GM21381 (cell line): ENCODE data around the gene LMNA.
"Not testable (repeated sequence)": the region's sequence is repeated elsewhere in the genome, so short reads cannot be mapped to it uniquely, and the experiment has no call there.

Experiments used
- ATAC-seq: cut with Tn5 transposase; IDR thresholded peaks from one replicate; pipeline ENCODE4 v1.9.1; 2021; ENCODE audit warnings: mild to moderate bottlenecking, moderate library complexity; ENCODE audit not compliant: unreplicated experiment

LMNA gene

DNA sequence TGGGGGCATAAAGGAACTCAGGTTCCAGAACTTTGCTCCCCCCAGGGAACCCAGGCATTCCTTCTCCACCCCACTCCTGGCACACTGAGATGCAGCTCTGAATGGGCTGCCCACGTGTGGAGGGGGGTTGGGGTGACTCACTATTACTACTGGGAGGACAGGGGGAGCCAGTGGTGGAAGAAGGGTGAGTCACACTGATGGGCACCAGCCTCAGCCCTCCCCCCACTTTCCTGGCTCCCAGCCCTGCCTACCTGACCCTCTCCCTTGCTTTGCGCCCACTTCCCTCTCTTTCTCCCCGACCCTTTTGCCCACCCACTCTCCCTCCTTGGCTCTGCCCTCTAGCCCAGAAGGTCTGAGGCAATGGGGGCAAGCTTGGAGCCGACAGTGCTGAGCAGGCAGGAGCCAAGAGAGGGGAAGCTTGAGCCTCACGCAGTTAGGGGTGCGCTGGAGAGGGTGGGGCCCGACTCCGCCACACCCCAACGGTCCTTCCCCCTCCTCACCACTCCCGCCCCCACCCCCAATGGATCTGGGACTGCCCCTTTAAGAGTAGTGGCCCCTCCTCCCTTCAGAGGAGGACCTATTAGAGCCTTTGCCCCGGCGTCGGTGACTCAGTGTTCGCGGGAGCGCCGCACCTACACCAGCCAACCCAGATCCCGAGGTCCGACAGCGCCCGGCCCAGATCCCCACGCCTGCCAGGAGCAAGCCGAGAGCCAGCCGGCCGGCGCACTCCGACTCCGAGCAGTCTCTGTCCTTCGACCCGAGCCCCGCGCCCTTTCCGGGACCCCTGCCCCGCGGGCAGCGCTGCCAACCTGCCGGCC, at the start of gene LMNA:
Gene LMNA (plus strand): TSS at position 611 of the 818 bp plus-strand sequence. CDS start 208 bp downstream, outside the sequence.
- peak; percentile 55 for ATAC-seq

DNA sequence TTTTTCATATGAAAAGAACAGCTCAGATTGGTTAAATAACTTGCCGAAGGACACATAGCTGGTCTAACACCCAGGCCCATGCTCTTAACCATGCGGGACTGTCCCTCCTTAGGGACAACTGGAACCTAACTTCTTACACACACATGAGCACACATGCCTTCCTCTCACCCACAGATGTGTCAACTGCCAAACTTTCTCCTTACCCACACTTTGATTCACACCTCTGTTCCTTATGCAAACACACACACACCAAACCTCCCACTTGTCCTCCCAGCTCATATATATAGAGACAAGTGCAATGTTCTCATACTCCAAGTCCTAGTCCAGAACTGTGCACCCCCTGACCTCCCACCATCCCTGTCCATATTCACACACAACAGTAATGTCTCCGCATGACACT, 49.3 kb upstream of the LMNA start:
- no peak for ATAC-seq

DNA sequence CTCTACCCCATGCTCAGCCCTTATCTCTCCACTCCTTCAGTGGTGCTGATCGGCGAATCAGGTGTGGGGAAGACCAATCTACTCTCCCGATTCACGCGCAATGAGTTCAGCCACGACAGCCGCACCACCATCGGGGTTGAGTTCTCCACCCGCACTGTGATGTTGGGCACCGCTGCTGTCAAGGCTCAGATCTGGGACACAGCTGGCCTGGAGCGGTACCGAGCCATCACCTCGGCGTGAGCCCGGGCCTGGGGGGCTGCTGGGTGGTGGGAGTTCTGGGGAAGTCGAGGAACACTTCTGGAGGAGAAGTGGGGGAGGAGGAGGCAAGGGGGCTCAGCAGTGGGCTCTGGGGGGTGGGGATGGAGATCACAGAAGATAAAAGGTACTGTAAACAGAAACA, 48.6 kb upstream of the LMNA start:
- no peak for ATAC-seq

DNA sequence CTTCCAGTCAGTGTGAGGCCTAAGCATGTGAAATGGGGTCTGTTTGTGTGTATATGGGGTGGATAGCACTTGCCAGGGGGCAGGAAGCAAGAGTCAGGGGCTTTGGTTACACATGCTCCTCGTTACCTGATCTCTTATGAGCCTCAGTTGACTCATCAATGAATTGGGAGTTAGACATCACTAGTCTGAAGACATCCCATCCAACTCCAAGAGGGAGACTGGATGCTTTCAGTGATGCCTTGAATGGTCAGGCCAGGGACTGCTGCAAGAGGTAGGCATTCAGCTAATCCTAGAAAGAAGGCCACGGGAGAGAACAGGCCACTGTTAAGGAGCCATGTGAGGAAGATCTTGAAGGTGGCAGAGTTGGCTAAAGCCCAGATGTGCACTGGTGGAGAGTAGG, 47.2 kb upstream of the LMNA start:
- ATAC-seq, result no peak

DNA sequence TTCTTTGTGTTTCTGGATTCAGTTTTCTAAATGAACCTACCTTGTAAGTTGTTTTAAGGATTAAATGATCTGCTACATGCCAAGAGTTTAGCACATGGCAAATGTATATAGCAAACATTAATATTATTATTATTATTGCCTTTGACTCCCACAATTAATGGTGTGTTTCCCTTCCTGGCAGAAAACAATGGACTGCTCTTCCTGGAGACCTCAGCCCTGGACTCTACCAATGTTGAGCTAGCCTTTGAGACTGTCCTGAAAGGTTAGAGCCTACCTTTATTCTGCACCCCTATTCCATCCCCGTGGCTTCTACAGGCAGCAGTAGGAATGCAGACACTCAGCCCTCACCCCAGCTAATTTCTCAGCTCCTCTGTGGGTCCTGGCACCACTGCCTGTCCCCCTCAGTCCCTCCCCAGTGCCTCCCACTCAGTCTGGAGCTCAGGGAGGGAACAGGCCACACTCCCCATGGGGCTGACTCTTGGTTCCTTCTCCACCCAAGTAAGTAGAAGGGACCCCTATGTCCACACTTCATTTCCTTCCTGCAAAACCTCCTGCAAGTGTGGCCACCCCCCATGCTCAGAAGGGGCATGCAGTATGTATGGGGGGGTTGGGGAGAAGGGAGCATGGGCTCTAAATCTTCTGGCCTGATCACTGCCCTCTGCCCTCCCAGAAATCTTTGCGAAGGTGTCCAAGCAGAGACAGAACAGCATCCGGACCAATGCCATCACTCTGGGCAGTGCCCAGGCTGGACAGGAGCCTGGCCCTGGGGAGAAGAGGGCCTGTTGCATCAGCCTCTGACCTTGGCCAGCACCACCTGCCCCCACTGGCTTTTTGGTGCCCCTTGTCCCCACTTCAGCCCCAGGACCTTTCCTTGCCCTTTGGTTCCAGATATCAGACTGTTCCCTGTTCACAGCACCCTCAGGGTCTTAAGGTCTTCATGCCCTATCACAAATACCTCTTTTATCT, 44.7 kb upstream of the LMNA start:
- no peak for ATAC-seq

DNA sequence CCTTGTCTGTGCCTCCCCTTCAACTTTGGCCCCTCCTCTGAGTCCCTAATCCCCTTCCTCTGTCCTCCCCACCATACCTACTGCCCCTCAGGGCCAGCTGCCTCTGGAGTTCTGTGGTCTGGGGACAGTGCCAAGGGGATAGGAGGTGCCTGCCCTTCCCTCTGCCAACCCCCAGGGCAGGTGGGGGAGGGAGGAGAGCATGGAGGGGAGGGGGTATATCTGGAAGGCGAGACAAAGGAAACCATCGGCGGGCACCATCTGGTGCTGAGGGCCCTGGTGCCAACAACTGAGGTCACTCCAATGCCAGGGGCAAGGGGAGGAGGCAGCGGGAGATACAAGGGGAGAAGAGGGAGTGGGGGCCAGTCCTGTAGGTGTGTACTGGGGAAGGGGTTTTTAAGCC, 44.0 kb upstream of the LMNA start:
- no peak for ATAC-seq

DNA sequence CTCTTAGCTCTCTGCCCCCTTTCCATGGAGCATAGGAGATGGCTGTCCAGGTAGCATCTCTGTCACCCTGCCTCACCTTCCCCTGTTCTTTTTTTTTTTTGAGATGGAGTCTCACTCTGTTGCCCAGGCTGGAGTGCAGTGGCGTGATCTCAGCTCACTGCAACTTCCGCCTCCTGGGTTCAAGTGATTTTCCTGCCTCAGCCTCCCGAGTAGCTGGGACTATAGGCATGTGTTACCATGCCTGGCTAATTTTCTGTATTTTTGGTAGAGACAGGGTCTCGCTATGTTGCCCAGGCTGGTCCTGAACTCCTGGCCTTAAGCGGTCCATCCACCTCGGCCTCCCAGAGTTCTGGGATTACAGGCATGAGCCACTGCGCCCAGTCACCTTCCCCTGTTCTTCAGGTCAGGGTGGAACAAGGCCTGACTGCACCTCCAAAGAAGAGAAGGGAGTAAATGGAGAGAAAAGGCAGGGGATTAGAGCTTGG, 43.1 kb upstream of the LMNA start:
- not testable (repeated sequence) for ATAC-seq

DNA sequence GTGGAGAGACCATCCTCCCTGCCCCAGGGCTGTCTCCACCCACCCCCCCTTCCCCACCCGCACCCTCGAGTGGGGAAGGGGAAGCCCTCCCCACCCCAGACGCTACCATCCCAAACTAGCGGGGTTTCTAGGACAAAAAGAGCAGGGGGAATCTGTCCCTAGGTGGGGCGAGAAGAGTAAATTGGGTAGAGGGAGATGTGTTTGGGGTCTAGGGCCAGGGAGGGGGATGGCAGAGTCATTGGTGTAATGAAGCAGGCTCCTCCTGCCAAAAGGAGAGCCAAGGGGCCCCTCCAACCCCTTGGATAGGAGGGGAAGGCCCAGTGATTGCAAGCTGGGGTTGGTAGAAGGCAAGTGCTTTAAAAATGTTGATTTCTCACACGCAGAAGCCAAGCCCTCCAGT, 42.3 kb upstream of the LMNA start:
- no peak for ATAC-seq

DNA sequence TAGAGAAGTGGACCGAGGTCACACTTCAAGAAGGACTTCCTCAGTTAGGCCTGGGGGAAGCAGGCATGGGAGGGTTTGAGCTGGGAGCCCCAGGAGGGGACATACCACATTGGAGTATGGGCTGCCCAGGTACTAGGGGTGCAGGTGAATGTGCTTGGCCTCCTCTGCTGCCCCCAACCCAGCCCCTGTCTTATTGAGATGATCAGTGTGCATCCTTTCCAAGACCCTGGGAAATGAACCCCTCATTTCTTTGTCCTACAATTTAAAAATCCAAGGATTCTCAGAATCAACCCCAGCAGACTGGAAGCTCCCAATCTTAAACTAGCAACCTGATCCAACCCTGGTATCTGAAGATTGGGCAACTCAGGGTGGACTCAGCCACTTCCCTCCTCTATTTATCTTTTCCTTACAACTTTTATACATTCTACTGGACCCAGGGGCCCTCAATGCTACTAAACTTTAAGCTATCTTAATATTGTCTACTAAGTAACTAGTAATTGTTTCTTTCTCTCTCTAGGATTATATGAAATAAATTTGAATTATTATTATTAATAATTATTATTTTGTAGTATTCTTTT, 41.3 kb upstream of the LMNA start:
- no peak for ATAC-seq

DNA sequence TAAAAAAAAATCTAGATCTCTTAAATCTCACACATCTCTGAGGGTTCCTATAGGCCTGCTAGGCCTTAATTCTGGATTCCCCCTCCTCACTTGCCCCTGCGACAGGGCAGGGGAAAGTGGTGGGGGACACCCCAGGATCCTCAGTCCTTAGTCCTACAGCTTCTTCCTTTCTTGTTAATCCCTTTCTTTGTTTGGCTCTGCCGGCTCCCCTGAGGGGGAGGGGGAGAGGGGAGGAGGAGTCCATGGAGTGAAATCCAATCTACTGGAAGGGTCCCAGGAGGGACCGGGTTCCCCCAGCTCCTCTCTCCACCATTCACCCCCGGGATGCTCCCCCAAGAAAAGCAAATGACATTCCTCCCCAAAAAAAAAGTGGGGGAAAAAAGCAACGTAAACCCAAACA, 40.8 kb upstream of the LMNA start:
- no peak for ATAC-seq

DNA sequence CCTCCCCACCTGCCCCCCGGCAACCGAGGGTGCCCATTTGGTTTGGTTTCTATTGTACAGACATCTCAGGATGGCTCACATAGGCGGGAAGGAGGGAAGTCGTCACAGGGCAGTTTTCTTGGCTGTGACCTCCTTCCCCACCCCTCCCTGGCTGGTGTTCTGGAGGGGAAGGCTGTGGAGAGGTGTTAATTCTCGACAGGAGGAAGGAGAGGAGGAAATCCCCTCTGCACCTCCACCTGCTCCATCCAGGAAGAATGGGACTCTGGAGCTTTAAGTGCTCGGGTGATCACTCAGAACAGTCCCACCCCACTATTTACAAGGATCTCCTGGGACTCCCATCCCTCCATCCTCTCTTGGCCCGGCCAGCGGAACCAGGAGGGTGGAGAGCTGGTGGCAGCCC, 39.9 kb upstream of the LMNA start:
- no peak for ATAC-seq

DNA sequence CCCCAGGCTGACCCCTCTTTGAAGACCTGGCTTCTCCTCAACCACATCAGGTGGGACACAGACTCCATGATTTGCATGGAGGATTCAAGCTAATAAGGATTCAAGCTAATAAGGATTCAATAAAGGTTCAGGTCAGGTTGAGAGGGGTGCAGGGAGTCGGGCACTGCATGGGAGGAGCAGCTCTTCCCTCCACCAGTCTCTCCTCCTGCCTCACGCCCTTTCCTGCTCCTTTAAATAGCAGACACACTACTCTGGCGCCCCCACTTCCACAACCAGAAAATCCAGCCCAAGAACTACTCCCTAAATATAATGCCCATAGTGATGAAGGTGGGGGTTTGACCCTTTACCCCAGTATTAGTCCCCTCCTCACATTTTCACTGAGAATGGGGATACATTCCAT, 39.3 kb upstream of the LMNA start:
- no peak for ATAC-seq

DNA sequence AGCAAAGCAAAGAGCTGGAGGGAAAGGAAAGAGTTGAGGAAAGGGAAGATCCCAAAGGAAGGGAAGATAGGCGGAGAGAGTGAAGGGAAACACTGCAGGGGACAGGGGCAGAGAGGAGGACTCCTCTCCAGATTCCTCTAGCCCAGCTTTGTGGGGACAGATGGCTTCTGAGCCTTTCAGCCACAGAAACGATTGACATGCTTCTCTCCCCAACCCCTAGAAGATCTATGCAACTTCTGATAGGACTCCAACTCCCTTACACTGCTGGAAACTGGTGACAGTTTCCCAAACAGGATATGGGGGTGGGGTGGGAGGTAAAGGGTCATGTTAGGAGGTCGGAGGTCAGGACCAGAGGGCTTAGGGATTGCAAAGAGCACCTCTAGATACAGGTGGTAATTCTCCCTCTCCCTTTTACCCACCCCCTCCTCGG, 38.7 kb upstream of the LMNA start:
- ATAC-seq, result no peak

DNA sequence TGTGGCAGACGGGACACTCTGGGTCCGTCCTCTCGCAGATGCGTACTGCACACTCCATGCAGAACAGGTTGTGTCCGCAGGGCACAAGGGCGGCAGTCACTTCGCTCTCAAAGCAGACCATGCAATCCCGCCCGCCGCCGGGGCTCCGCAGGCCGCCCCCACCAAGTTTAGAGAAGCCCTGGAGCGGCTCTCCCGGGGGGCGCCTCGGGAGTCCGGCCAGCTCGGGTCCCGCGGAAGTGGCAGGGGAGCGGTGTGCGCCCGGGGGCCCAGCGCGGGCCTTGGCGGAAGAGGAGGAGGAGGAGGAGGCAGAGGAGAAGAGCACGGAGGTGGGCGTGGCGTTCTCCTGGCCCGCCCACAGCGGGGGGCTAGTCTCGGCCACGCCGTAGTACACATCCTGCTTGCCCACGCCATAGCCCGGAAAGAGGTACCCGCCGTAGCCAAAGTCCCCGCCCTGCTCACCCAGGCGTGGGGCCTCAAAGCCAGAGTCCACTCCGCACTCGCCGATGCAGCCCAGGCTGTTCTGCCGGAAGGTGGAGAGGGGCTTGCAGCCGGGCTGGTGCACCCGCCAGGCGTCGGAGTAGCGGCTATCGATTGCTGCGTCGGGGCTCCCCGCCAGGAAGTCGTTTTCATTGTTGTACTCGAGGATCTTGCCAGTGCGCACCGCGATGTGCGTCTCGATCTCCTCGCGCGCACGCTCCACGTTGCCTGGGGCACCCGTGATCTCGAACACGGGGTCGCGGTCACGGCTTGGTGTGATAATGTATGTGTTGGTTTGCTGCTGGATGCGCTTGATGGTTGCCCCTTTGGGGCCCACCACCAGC, 37.7 kb upstream of the LMNA start:
- ATAC-seq, result no peak

DNA sequence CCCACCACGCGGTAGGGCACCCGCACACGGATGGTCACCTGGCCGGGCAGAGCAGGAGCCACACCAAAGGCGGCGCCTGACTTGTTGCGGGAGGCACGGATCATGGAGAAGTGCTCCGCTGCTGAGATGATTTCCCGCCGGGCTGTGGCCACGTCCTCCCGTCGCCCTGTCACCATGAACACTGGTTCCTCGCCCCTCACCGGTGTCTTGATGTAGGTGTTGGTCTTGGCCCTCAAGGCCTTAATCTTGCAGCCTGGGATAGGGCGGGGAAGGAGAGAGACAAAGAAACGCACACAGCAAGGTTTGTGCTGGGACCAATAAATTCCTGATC, 37.1 kb upstream of the LMNA start:
- no peak for ATAC-seq

DNA sequence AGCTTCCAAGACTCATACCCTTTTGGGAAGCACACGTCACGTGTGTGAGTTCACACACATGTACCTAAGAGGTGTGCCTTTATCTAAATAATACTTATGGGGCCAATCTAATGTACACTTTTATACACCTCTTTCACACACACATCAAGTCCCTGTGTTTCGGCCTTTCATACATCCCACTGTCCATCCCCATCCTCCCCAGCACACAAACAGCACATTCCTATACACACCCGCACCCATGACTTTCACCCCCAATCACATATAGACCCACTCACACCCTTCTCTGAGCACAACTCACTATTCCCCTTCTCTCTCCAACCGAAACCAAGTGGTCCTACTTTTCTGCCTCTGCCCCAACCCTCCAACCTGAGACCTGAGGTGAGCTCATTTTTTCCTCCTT, 35.8 kb upstream of the LMNA start:
- no peak for ATAC-seq

DNA sequence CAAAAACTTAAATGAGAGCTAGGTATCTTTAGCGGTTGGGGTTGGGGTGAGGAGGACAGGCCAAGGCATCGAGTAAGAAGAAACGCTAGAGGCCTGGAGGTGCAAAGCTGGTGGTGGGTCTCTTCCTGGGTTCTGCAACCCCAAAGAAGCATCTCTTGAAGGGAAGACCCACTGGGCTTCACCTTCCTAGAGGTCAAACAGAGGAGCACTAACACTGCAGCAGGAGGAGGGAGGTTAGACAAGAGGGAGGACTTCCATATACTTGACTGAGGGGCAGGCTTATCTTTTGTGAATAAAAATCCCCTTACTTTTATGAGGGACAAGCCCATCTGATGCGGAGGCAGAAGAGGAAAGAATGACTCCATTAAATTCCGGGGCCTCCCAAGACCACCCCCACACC, 34.7 kb upstream of the LMNA start:
- no peak for ATAC-seq

DNA sequence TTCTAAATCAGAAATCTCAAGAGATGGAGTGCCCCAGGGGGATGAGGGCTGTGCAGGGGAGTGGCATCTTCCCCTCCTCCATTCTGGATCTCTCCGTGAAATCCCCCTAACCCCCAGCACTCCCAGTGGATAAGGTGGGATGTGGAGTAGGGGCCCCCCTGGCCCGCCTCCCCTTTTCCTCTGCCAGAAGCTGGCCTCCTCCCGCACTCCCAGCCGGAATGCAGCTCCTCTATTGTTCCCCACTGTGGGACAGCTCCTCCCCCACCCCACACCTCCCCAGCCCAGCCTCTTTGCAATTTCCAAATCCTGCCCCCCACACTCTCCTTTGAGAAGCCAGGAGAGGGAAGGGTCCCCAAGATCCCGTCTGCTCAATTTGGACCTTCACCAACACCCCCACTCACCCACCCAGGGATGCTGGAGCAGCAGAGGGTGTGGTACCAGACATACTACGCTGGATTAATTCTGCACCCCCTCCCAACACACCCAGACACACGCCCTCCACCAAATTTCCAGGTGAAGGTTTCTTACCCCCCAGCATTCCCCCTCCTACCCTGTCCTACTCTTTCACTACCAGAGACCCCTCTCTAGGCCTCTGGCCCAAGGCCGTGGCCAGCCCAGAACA, 34.2 kb upstream of the LMNA start:
- ATAC-seq, result no peak

DNA sequence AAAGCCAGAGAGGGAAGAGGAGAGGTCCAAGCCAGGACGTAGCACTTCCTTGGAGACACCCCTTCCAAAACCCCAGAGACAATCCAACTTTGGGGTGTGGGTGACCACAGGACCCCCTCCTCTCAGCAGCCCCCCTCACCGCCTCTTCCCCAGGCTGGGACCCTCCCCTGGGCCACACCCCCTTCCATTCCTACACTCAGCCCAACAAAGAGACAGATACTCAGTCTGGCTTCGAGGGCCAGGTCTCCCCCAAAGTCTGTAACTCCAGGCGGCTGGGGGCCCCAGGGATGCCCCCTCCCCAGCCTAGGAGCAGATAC, 33.7 kb upstream of the LMNA start:
- no peak for ATAC-seq

DNA sequence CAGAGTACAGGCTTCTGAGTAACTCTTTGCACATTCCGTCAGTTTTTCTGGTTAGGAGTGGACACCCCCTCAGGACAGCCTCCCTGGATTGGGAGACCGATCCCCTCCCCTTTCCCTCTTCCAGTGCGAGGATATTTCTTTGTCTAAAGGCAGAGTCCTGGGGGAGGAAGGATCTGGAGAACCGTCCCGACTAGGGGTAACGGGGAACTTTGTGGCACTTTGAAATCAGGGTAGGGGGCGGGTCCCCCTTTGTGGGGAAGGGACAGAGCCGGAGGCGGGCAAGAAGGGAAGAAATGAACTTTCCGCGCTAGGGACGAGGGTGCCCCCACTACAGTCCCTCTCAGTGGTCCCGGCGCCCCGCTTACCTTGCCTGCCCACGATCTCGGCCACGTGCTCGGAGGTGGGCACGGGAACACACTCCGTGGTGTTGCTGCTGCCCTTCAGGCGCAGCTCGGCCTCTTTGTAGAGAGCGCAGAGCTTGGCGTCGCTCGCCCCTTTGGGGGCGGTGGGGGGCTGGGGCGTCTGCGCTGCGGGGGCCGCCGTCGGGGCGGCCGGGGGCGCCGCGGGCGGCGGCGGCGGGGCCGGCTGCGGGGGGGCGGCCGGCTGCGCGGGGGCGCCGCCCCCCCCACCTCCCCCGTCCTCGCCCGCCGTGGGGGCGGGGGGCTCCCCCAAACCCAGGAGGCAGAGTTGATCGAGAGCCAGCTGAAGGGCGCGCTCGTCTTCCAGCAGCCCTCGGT, 33.2 kb upstream of the LMNA start:
- no peak for ATAC-seq
